Chondrocyte (in vitro differentiated cells): ENCODE data around the gene IL10RA. TPM values are rescaled to one million over a fixed set of nuclear protein-coding genes. Genes with fewer than 3 reads are reported as not detected.

Source experiments
- DNase-seq: peaks from one replicate; pipeline ENCODE4 v3.0.0; 2021; ENCODE audit warnings: mixed read lengths, low spot score
- H3K27ac Mint-ChIP-seq: one replicate; pipeline ENCODE4 v1.8.0; 2021; ENCODE audit warnings: mild to moderate bottlenecking, moderate library complexity, mixed read lengths; ENCODE audit not compliant: unreplicated experiment
- H3K27me3 Mint-ChIP-seq: 2 replicates; pipeline ENCODE4 v1.8.0; 2021; ENCODE audit warnings: low read depth, mixed read lengths
- H3K36me3 Mint-ChIP-seq: 2 replicates; pipeline ENCODE4 v1.8.0; 2021; ENCODE audit warnings: low read depth, mixed read lengths
- H3K4me1 Mint-ChIP-seq: 2 replicates; pipeline ENCODE4 v1.8.0; 2021; ENCODE audit warnings: low read depth, mild to moderate bottlenecking, mixed read lengths
- H3K4me3 Mint-ChIP-seq: one replicate; pipeline ENCODE4 v1.8.0; 2021; ENCODE audit warnings: mild to moderate bottlenecking, moderate library complexity, mixed read lengths; ENCODE audit not compliant: unreplicated experiment
- H3K9me3 Mint-ChIP-seq: 2 replicates; pipeline ENCODE4 v1.8.0; 2021; ENCODE audit warnings: low read depth, mixed read lengths
- total RNA-seq: library from RNA; stranded (reverse); gene quantifications from 3 replicates; pipeline ENCODE4 v1.2.1, GENCODE V29; 2021
- TF ChIP-seq, protein P1 (sequence below): fragments of 200-600 bp; sonication (generic); IDR thresholded peaks from 2 replicates; pipeline ENCODE4 v1.5.0; 2021; ENCODE audit warnings: antibody characterized with exemption, mild to moderate bottlenecking, moderate library complexity

Gene IL10RA
- total RNA-seq, 1 donor from 2014 or later, result 0.12 TPM

GRCh38 chr11:118008271-118008911, 22.2 kb downstream of the IL10RA start:
- TF ChIP-seq, protein P1, sequence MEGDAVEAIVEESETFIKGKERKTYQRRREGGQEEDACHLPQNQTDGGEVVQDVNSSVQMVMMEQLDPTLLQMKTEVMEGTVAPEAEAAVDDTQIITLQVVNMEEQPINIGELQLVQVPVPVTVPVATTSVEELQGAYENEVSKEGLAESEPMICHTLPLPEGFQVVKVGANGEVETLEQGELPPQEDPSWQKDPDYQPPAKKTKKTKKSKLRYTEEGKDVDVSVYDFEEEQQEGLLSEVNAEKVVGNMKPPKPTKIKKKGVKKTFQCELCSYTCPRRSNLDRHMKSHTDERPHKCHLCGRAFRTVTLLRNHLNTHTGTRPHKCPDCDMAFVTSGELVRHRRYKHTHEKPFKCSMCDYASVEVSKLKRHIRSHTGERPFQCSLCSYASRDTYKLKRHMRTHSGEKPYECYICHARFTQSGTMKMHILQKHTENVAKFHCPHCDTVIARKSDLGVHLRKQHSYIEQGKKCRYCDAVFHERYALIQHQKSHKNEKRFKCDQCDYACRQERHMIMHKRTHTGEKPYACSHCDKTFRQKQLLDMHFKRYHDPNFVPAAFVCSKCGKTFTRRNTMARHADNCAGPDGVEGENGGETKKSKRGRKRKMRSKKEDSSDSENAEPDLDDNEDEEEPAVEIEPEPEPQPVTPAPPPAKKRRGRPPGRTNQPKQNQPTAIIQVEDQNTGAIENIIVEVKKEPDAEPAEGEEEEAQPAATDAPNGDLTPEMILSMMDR, result no peak
- no peaks in the 10 kb centered on the region for H3K4me1 Mint-ChIP-seq
- H3K27me3 Mint-ChIP-seq, result peaks cover 21% of the 10 kb centered on the region
- peaks cover 1% of the 10 kb centered on the region for H3K36me3 Mint-ChIP-seq
- DNase-seq, result no peak
- no peak overlapping the region for H3K27ac Mint-ChIP-seq
- no peak overlapping the region for H3K4me3 Mint-ChIP-seq
- H3K9me3 Mint-ChIP-seq, result peaks cover 8% of the 10 kb centered on the region

GRCh38 chr11:118009864-118010737, 23.9 kb downstream of the IL10RA start:
- no peaks in the 10 kb centered on the region for H3K9me3 Mint-ChIP-seq
- H3K27me3 Mint-ChIP-seq, result peaks cover 22% of the 10 kb centered on the region
- TF ChIP-seq, protein P1, result no peak
- H3K4me3 Mint-ChIP-seq, result no peak overlapping the region
- no peaks in the 10 kb centered on the region for H3K4me1 Mint-ChIP-seq
- no peaks in the 10 kb centered on the region for H3K36me3 Mint-ChIP-seq
- DNase-seq, result no peak
- no peak overlapping the region for H3K27ac Mint-ChIP-seq

GRCh38 chr11:118010738-118011461, 24.7 kb downstream of the IL10RA start:
- Mint-ChIP-seq H3K4me1 (no peaks in the 10 kb centered on the region), H3K36me3 (no peaks in the 10 kb centered on the region), H3K27me3 (peaks cover 19% of the 10 kb centered on the region), H3K4me3 (no peak overlapping the region), H3K9me3 (no peaks in the 10 kb centered on the region), H3K27ac (no peak overlapping the region)
- DNase-seq, result no peak
- TF ChIP-seq, protein P1, result no peak

GRCh38 chr11:118012083-118012669, 26.0 kb downstream of the IL10RA start:
- no peak for DNase-seq
- Mint-ChIP-seq H3K4me1 (no peaks in the 10 kb centered on the region), H3K27ac (no peak overlapping the region), H3K36me3 (no peaks in the 10 kb centered on the region), H3K4me3 (no peak overlapping the region), H3K27me3 (peaks cover 24% of the 10 kb centered on the region), H3K9me3 (peaks cover under 1% of the 10 kb centered on the region)
- TF ChIP-seq, protein P1, result no peak

GRCh38 chr11:118014022-118014421, 27.8 kb downstream of the IL10RA start:
- H3K27me3 Mint-ChIP-seq, result peaks cover 32% of the 10 kb centered on the region
- no peaks in the 10 kb centered on the region for H3K4me1 Mint-ChIP-seq
- no peaks in the 10 kb centered on the region for H3K36me3 Mint-ChIP-seq
- no peak overlapping the region for H3K4me3 Mint-ChIP-seq
- H3K27ac Mint-ChIP-seq, result no peak overlapping the region
- TF ChIP-seq, protein P1, result no peak
- DNase-seq, result no peak
- peaks cover 9% of the 10 kb centered on the region for H3K9me3 Mint-ChIP-seq
